Right forelimb (tissue), 1 donor: ENCODE measurements around the gene GMDS.

Source experiments
- DNase-seq: peaks from one replicate; pipeline ENCODE4 v3.0.0-alpha.2; 2018

GMDS gene

DNA sequence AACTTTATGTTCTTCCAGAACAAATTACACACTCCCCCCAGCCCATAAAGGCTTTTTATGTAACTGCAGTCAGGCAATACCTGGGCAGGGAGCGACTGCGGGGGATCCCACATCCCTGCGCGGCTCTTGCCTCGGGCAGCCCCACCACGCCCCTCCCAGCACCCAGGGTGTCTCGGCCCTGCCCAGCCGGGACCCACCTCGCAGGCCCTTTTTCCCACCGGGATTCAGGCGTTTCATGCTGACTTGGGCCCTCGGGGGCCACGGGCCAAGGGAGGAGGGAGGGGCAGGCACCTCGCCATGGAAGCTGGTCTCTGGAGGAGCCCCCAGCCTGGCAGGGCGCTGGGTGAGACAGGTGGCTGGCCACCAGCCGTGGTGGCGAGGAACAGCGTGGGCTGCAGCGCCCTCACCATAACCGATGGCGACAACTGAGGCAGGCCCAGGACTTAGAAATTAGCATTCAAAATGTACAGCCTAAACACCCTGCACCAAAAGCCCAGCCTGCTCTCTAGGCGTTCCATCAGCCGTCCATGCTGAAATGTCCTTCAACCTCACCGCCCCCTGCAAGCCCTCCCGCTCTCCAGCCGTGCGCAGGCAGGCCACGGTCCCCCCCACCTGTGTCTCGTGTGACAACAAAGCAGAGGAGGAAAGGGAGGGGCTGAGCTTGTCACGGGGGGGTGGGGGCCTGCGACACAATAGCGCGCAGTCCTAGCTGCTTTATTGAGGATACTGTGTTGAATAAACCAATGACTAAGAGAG, 650.8 kb downstream of the GMDS start:
- DNase-seq, result no peak

DNA sequence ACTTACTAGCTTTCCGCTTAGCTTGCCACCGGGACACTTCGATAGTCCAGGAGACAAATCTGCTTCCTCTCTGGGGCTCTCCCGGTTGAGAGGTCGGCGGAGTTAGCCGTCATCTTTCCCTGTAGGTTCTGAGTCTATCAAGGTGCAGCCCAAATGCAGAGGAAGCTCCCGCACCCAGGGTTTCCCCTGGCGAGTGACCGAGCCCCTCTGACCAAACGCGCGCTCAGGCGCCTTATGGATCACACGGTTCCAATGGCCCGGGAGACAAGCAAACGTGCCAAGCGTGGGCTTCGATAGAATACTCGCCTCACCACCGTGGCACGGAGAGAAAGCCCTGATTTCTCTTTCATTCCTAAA, 651.5 kb downstream of the GMDS start:
- DNase-seq, result no peak

DNA sequence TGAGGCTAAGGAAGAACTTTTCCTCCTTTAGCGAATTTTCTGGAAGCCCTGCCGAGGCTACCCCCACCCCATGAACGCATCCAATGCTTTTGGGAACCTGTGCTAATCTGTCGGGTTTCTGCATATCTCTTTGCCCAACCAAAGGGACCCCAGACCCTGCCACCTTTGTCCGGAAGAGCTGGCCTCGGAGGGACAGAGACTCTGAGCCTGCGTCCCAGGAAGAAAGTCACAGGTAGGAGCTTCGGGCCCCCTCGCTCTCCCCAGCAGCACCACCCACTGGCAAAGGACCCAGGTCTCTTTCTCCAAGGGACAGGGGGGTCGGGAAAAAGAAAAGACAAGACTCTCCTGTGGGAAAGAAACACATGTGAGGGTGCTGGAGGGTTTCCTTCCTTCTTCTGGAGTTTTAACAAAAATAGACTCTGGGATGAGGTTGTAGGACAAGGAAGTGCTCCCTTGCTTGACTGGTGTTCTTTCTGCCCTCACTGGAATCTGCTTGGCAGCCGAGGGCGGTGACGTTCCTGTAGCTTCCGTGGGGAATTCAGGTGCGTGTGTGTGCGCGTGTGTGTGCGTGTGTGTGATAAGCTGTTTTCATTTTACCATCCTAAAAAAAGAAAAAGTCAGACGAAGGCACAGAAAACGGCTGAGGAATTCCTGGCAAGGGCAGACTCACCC, 652.0 kb downstream of the GMDS start:
- DNase-seq, result no peak

- no peak for DNase-seq
These were observed 652.6 kb downstream of the GMDS start for GRCh38 chr6:1592852-1593251.

DNA sequence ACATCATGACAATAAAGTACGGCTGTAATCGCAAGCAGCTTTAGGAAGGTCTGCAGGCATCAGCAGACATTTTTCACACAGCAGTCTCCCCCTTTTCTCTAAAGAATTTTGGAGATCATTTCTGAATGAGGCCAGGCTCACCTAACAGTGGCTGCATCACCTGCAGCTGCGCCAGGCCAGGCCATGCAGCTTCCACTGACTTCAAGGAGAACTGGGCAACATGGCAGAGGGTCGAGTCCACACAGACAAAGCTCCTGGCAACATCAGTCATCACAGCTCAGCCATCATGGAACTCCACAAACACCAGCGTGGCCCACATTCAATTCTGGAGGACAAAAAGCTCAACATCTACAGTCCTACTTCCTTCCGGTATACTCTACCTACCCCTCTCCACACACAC, 653.5 kb downstream of the GMDS start:
- DNase-seq, result no peak

DNA sequence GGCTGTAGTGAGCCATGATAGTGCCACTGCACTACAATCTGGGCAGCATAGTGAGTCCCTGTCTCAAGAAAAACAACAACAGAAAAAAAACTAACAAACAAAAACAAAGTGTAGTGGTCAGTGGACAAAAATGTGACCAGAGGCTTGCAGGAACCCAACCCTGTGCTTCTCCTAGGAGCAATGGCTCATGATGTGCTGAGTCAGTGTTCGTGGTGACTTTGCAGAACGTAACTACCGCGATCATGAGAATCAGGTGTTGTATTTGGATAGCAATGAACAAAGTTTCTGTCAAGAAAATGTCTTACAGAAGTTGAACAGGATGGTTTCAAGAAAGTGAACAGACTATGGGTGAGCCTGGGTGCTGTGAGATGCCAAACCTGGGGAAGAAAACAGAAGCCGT, 654.2 kb downstream of the GMDS start:
- DNase-seq, result no peak

- DNase-seq, result no peak
These were observed 654.8 kb downstream of the GMDS start for GRCh38 chr6:1590580-1590979.

- no peak for DNase-seq
These were observed 656.2 kb downstream of the GMDS start for GRCh38 chr6:1589208-1589607.

- DNase-seq, result no peak
These were observed 657.4 kb downstream of the GMDS start for GRCh38 chr6:1587977-1588376.

DNA sequence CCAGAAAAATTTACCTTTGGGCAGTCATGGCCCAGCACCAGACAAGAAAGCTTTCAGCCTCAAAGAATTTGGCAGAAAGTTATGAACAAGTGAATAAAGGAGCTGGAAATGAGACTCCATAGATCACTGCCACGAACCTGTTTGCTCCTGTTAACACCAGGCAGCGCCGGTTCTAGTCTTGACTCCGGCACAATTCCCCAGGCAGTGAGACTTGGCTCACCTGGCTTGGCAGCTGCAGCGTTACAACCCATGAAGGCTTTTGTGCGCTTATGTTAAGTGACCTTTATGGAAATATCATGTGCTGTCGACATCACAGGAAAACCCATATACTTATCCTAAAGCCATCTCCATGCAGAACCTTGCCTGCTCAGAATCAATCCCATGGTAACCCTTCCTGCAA, 657.9 kb downstream of the GMDS start:
- no peak for DNase-seq

- no peak for DNase-seq
These were observed 658.4 kb downstream of the GMDS start for GRCh38 chr6:1586861-1587450.

- no peak for DNase-seq
These were observed 659.1 kb downstream of the GMDS start for GRCh38 chr6:1586256-1586655.

GRCh38 chr6:1585669-1586049, 659.7 kb downstream of the GMDS start:
- no peak for DNase-seq

GRCh38 chr6:1584996-1585668, 660.3 kb downstream of the GMDS start:
- no peak for DNase-seq

GRCh38 chr6:1584146-1584545, 661.3 kb downstream of the GMDS start:
- no peak for DNase-seq

DNA sequence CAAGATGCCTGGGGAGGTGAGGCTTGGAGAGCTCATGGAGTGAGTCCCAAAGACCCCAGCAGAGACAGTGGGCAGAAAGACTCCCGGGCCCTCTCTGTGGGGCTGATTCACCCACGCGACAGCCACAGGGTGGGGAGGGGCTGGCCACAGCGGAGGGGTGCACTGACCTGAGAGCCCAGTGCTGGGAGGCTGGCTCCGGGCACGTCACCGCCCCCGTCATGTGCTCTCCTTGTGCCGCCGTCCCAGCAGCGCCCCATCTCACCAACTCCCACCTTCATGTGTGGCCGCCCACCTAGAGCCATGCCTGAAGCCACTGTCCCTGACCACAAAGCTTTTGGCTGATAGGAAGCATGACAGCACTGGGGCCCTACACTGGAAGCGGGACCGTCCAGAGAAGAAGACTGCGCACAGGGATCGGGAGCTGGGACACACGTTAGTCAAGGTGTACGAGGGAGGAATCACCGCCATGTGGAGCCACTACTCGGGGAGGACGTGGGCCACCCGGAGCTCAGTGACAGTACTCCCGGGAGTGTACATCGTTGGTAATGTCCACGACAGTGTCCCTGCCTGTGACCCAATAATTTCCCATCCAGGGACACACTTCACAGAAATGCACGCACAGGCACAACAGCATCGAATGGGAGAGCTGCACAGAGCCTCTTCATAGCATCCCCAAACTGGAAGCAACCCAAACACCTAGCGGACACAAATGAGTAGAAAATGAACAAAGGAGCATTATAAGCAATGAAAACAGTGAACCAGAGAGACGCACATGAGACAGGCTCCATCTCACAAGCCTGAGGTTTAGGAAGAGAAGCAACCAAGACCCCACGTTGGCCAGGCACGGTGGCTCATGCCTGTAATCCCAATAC, 664.0 kb downstream of the GMDS start:
- no peak for DNase-seq

GRCh38 chr6:1580585-1580984, 664.8 kb downstream of the GMDS start:
- peak; percentile 33 for DNase-seq

DNA sequence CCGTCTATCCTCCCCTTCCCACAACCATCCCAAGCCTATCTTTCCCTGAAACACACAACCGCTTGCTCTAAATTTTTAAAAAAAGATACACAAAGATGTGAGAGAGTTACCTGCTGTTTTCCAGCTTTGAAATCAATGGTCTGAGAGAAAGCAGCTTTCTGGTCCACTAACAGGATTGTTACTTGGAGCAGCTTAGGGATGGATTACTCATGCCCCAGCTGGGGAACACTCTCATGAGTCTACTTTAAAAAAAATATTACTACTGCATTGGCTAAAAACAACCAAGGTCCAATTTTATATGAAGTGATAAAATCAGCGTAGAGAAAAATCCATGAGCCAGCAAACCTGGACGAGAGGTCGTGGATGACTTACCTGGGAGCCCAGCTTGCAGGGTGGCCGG, 665.3 kb downstream of the GMDS start:
- no peak for DNase-seq

- no peak for DNase-seq
These were observed 666.3 kb downstream of the GMDS start for GRCh38 chr6:1579096-1579495.

DNA sequence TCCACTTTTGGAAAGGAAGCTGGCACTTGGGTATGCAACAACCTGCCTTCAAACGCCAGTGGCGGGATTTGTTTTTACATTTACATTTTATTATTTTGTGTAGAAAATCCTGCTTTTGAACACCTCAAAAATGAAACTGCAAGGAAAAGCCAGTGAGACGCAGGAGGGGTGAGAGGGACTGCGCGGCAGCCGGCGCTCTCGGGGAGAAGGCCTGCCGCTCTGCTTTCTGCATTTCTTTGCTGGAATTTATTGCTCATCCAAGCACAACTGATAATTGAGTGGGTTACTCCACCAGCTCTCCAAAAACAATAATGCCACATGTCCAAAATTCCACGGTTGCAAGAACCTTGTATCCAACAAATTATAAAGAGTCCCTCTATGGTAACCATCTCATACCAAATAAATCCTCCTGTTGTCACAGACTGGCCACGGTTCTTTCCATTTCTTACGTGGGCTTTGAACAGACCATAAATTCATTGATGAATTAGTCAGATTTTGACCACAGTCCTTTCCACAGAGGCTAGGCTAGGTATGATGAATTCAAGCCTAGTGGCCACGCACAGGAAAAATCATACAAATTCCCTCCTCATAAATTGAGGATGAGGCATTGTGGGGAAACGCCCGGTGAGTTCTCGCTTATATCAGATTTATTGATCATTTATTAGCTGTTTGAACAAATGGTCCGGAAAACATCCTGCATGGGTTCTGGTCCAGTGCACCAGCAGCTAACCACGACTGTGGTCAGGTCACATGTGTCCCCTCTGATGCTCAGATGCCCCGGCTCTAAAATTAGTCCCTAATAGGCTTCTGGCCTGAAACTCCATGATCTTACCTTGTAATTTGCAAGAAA, 667.3 kb downstream of the GMDS start:
- no peak for DNase-seq

DNA sequence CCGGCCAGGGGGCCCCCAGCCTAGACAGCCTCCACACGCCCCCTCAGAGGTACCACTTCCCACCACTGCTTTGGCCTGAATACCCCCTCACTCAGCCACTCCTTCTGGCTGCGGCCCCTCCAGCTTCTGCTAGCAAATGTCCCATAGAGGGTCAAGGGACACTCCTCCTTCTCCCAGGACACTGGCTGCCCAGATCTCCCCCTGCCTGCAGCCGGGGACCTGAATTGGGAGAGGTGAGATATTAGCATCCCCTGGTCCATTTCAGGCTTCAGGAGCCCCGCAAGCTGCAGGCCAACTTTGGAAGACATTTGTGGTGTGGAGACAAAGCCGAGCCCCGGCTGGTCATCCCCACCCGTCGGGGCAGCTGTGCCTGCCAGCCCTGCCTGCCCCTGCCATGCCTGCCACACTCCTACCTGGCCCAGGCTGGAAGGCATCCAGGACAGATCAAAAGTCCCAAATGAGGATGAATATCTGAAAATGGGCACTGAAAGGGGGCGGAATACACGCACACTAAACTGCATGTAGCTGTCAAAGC, 668.2 kb downstream of the GMDS start:
- DNase-seq, result no peak

DNA sequence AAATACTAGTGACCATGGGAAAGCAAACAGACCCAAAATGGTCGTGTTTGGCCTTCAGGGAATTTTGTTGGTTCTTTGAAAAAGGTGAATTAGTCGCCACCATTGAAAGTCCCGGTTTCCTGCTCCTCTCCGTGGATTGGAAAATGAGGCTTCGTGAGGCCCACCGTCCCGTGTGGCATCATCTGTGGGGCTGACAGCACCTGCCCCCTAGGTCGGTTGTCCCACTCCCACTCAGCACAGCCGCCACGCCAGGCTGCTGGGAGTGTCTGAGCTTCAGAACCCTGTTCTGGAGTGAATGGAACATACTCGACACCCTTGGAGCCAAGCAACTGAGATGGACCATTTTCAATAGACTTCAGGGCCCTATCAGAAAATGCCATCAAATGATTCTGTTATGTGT, 668.7 kb downstream of the GMDS start:
- DNase-seq, result no peak
